GM19455 (cell line): ENCODE results near the gene CTXND1.
"Not testable (repeated sequence)": the region's sequence is repeated elsewhere in the genome, so short reads cannot be mapped to it uniquely, and the experiment has no call there.

ENCODE experiments used
- ATAC-seq: cut with Tn5 transposase; IDR thresholded peaks from one replicate; pipeline ENCODE4 v1.9.1; 2021; ENCODE audit not compliant: unreplicated experiment

Gene CTXND1

GRCh38 chr15:80161468-80162016 lies 90.5 kb downstream of the CTXND1 start:
- no peak for ATAC-seq

- ATAC-seq: peak; percentile 66
Observed at GRCh38 chr15:80160570-80161156, 91.3 kb downstream of the CTXND1 start.

- no peak for ATAC-seq
Observed at GRCh38 chr15:80159811-80160569, 92.0 kb downstream of the CTXND1 start.

- no peak for ATAC-seq
Observed at GRCh38 chr15:80159301-80159700, 92.7 kb downstream of the CTXND1 start.

GRCh38 chr15:80157215-80157614 lies 94.8 kb downstream of the CTXND1 start:
- no peak for ATAC-seq

GRCh38 chr15:80156176-80156720 lies 95.8 kb downstream of the CTXND1 start:
- no peak for ATAC-seq

- ATAC-seq: not testable (repeated sequence)
Observed at GRCh38 chr15:80155378-80156175, 96.4 kb downstream of the CTXND1 start.

- no peak for ATAC-seq
Observed at GRCh38 chr15:80155001-80155377, 97.0 kb downstream of the CTXND1 start.

- no peak for ATAC-seq
Observed at GRCh38 chr15:80154336-80154735, 97.7 kb downstream of the CTXND1 start.

GRCh38 chr15:80153900-80154299 lies 98.1 kb downstream of the CTXND1 start:
- ATAC-seq: no peak

GRCh38 chr15:80152896-80153876 lies 98.8 kb downstream of the CTXND1 start, which contains the start of gene FAH:
FAH (plus strand) TSS chr15:80152999; CDS start chr15:80153055, 56 bp downstream.
- ATAC-seq: peak; percentile 56

- peak; percentile 54 for ATAC-seq
Observed at GRCh38 chr15:80152180-80152895, 99.7 kb downstream of the CTXND1 start.

- ATAC-seq: no peak
Observed at GRCh38 chr15:80151576-80151975, 100.4 kb downstream of the CTXND1 start.

- no peak for ATAC-seq
Observed at GRCh38 chr15:80151148-80151547, 100.9 kb downstream of the CTXND1 start.
